A549 (cell line): ENCODE results near the gene ITIH3. TPM values are rescaled to one million over a fixed set of nuclear protein-coding genes. Genes with fewer than 3 reads are reported as not detected.

Experiments
- ATAC-seq, 2 experiments: fragments of 200-7000 bp in 1 of 2; fragments of >200 bp in 1 of 2; cut with Nextera tagmentation in 1 of 2; cut with Tn5 transposase in 1 of 2; 3 replicates each; pipeline versions ENCODE4 v1.8.0 to v1.9.1; 2018 to 2020; ENCODE audit warnings: mild to moderate bottlenecking in 1 of 2, moderate library complexity in 1 of 2
- CTCF ChIA-PET: fragments of 300-600 bp; sonication (Branson Sonifier 250); formaldehyde crosslinking; extraction: SDS; loops from one replicate; lab custom pipeline; 2021; ENCODE audit warnings: antibody characterized with exemption, inconsistent platforms; lab: Yijun Ruan, JAX
- POLR2A ChIA-PET: fragments of 350-600 bp; formaldehyde crosslinking; extraction: SDS; loops from one replicate; lab custom pipeline; 2021; ENCODE audit warnings: antibody characterized with exemption, inconsistent platforms; lab: Yijun Ruan, JAX
- DNase-seq, 2 experiments: peaks; one replicate each; pipeline versions ENCODE4 v3.0.0 to v3.0.0-alpha.2; 2011 to 2016; ENCODE audit warnings: low read depth in 1 of 2, low spot score in 1 of 2
- FAIRE-seq: peaks from 2 replicates; lab custom pipeline; 2011; peaks lifted over from hg19 to GRCh38; lab: Jason Lieb, UNC
- H3K27ac ChIP-seq, 2 experiments: fragments of >200 bp; sonication (Bioruptor Twin); formaldehyde crosslinking; 3 replicates each; pipeline ENCODE4 v1.5.1; 2016 to 2017
- H3K4me1 ChIP-seq: fragments of >200 bp; sonication (Bioruptor Twin); formaldehyde crosslinking; 3 replicates; pipeline ENCODE4 v1.6.1; 2016
- H3K4me2 ChIP-seq: fragments of >200 bp; sonication (Bioruptor Twin); formaldehyde crosslinking; 3 replicates; pipeline ENCODE4 v1.6.1; 2016
- H3K4me3 ChIP-seq: fragments of >200 bp; sonication (Bioruptor Twin); formaldehyde crosslinking; 3 replicates; pipeline ENCODE4 v1.5.1; 2016
- H3K9me3 ChIP-seq: fragments of >200 bp; sonication (Bioruptor Twin); formaldehyde crosslinking; 3 replicates; pipeline ENCODE4 v1.6.1; 2016
- ATOH8 ChIP-seq: fragments of 250-450 bp; sonication (Bioruptor Pico); IDR thresholded peaks from 2 replicates; pipeline ENCODE4 v1.5.0; 2020; ENCODE audit warnings: low read depth, mild to moderate bottlenecking, moderate library complexity
- BCL3 ChIP-seq: fragments of >200 bp; sonication (Bioruptor Twin); formaldehyde crosslinking; IDR thresholded peaks from 3 replicates; pipeline ENCODE4 v1.6.1; 2016
- CBX2 ChIP-seq: fragments of 200-600 bp; sonication (generic); IDR thresholded peaks from 2 replicates; pipeline ENCODE4 v1.6.1; 2016; ENCODE audit warnings: low read depth, mild to moderate bottlenecking, borderline replicate concordance
- CEBPB ChIP-seq, 2 experiments: fragments of >200 bp in 1 of 2; sonication (Bioruptor Twin) in 1 of 2; formaldehyde crosslinking in 1 of 2; IDR thresholded peaks; 2 replicates each; pipeline ENCODE4 v1.6.1; 2012 to 2016
- CHD2 ChIP-seq: fragments of 150-350 bp; IDR thresholded peaks from 2 replicates; pipeline ENCODE4 v1.6.1; 2014; ENCODE audit warnings: low read length; ENCODE audit not compliant: partially characterized antibody
- CHD4 ChIP-seq: fragments of 200-600 bp; sonication (generic); IDR thresholded peaks from 2 replicates; pipeline ENCODE4 v1.6.1; 2016; ENCODE audit warnings: antibody characterized with exemption, mild to moderate bottlenecking, borderline replicate concordance
- E2F6 ChIP-seq: IDR thresholded peaks from 2 replicates; pipeline ENCODE4 v1.6.1; 2012; ENCODE audit warnings: low read depth, borderline replicate concordance
- EHF ChIP-seq: fragments of 250-450 bp; sonication (Bioruptor Pico); IDR thresholded peaks from 2 replicates; pipeline ENCODE4 v1.5.0; 2020; ENCODE audit warnings: mild to moderate bottlenecking
- EHMT2 ChIP-seq: fragments of 200-600 bp; sonication (generic); IDR thresholded peaks from 2 replicates; pipeline ENCODE4 v1.6.1; 2016; ENCODE audit warnings: antibody characterized with exemption, low read depth, mild to moderate bottlenecking, moderate library complexity
- ESRRA ChIP-seq: fragments of 150-350 bp; IDR thresholded peaks from 2 replicates; pipeline ENCODE4 v1.6.1; 2014; ENCODE audit warnings: mild to moderate bottlenecking, low read length, borderline replicate concordance
- FOSB ChIP-seq: fragments of 250-450 bp; sonication (Bioruptor Pico); IDR thresholded peaks from 2 replicates; pipeline ENCODE4 v1.5.0; 2020; ENCODE audit warnings: mild to moderate bottlenecking, moderate library complexity
- HDAC2 ChIP-seq: fragments of 200-600 bp; sonication (generic); IDR thresholded peaks from 2 replicates; pipeline ENCODE4 v1.6.1; 2016
- HOXA7 ChIP-seq: fragments of 250-450 bp; sonication (Bioruptor Pico); IDR thresholded peaks from 2 replicates; pipeline ENCODE4 v1.5.0; 2020; ENCODE audit warnings: mild to moderate bottlenecking, moderate library complexity
- HOXB13 ChIP-seq: fragments of 250-450 bp; sonication (Bioruptor Pico); IDR thresholded peaks from 2 replicates; pipeline ENCODE4 v1.5.0; 2020; ENCODE audit warnings: low read depth, mild to moderate bottlenecking, moderate library complexity
- HOXB5 ChIP-seq: fragments of 250-450 bp; sonication (Bioruptor Pico); IDR thresholded peaks from 2 replicates; pipeline ENCODE4 v1.5.0; 2020; ENCODE audit warnings: mild to moderate bottlenecking, moderate library complexity
- JUNB ChIP-seq: fragments of >200 bp; sonication (Bioruptor Twin); formaldehyde crosslinking; IDR thresholded peaks from 2 replicates; pipeline ENCODE4 v1.6.1; 2016
- KDM5A ChIP-seq: fragments of 200-600 bp; sonication (generic); IDR thresholded peaks from 2 replicates; pipeline ENCODE4 v1.6.1; 2016; ENCODE audit warnings: antibody characterized with exemption, mild to moderate bottlenecking
- MYC ChIP-seq: IDR thresholded peaks from 2 replicates; pipeline ENCODE4 v1.6.1; 2012; ENCODE audit warnings: mild to moderate bottlenecking, inconsistent platforms, low read length, improper control_type of control experiment, borderline replicate concordance
- PBX3 ChIP-seq: IDR thresholded peaks from 2 replicates; pipeline ENCODE4 v1.6.1; 2012
- PHF8 ChIP-seq: fragments of 200-600 bp; sonication (generic); IDR thresholded peaks from 2 replicates; pipeline ENCODE4 v1.6.1; 2016; ENCODE audit warnings: low read depth, mild to moderate bottlenecking, antibody characterized with exemption, moderate library complexity, borderline replicate concordance
- POLR2AphosphoS2 ChIP-seq: conservative IDR thresholded peaks from 2 replicates; pipeline ENCODE4 v1.6.1; 2012; ENCODE audit warnings: low read length, improper control_type of control experiment, inconsistent platforms
- RCOR1 ChIP-seq: fragments of 150-350 bp; IDR thresholded peaks from 2 replicates; pipeline ENCODE4 v1.6.1; 2014; ENCODE audit warnings: antibody characterized with exemption, low read length, low read depth
- RFX5 ChIP-seq: fragments of 450-650 bp; IDR thresholded peaks from 2 replicates; pipeline ENCODE4 v1.7.1; 2014; ENCODE audit warnings: antibody characterized with exemption, mild to moderate bottlenecking, moderate library complexity
- SMC3 ChIP-seq: fragments of >200 bp; sonication (Bioruptor Twin); formaldehyde crosslinking; IDR thresholded peaks from 3 replicates; pipeline ENCODE4 v1.6.1; 2018; ENCODE audit warnings: inconsistent platforms
- TFCP2L1 ChIP-seq: fragments of 250-450 bp; sonication (Bioruptor Pico); IDR thresholded peaks from 2 replicates; pipeline ENCODE4 v1.5.0; 2021; ENCODE audit warnings: mild to moderate bottlenecking
- TP53 ChIP-seq: fragments of 250-450 bp; sonication (Bioruptor Pico); IDR thresholded peaks from 2 replicates; pipeline ENCODE4 v1.5.0; 2021; ENCODE audit warnings: mild to moderate bottlenecking, moderate library complexity
- ZC3H11A ChIP-seq: fragments of 450-650 bp; IDR thresholded peaks from 2 replicates; pipeline ENCODE4 v1.6.1; 2014; ENCODE audit warnings: antibody characterized with exemption, mild to moderate bottlenecking
- ZFP36 ChIP-seq: fragments of 450-650 bp; IDR thresholded peaks from 2 replicates; pipeline ENCODE4 v1.6.1; 2014; ENCODE audit warnings: borderline replicate concordance; ENCODE audit not compliant: partially characterized antibody
- ZNF302 ChIP-seq: fragments of 250-450 bp; sonication (Bioruptor Pico); IDR thresholded peaks from 2 replicates; pipeline ENCODE4 v1.9.0; 2021; ENCODE audit warnings: inconsistent platforms, mild to moderate bottlenecking, moderate library complexity
- WGBS: methylation state at CpG from one replicate; pipeline ENCODE4 v1.1.6; 2017; ENCODE audit errors: missing lambda C conversion rate; 5-methylcytosine and 5-hydroxymethylcytosine counted together
- polyA plus RNA-seq, 4 experiments: library from polyadenylated mRNA; depleted of rRNA in 3 of 4; stranded (reverse); fragments of >200 nt; fragmentation: RNase III in 1 of 4; extraction: RNeasy Plus Mini Kit Qiagen cat#74134 plus additional on column Dnase treatment in 1 of 4; gene quantifications; 2 replicates in 3 of 4; 3 replicates in 1 of 4; pipeline ENCODE4 v1.2.3, GENCODE V29; 2011 to 2017

ITIH3 gene
- polyA plus RNA-seq, 2 of the 4 experiments (the other 2 are of a cell fraction), result 0.09 TPM; not detected in 1

DNA sequence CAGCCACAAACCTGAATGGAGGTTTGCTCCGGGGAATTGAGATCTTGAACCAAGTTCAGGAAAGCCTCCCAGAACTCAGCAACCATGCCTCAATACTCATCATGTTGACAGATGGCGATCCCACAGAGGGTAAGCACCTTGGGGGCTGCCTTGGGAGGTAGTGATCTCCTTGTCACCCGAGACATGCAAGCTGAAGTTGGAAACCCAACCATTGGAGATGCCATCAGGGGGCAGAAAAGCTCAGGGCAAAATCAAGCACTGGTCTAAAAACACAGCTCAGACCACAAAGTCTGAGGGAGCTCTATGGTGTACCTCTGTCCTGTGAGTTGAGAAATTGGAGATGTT, 11.4 kb upstream of the ITIH3 start:
- FAIRE-seq, result no peak
- CTCF ChIA-PET, result interaction anchor here (0.7 to 1.3 kb wide), 2 partner anchors 9 to 15 kb away, joined by 3 to 7 read pairs; no protein-coding TSS in a partner anchor

DNA sequence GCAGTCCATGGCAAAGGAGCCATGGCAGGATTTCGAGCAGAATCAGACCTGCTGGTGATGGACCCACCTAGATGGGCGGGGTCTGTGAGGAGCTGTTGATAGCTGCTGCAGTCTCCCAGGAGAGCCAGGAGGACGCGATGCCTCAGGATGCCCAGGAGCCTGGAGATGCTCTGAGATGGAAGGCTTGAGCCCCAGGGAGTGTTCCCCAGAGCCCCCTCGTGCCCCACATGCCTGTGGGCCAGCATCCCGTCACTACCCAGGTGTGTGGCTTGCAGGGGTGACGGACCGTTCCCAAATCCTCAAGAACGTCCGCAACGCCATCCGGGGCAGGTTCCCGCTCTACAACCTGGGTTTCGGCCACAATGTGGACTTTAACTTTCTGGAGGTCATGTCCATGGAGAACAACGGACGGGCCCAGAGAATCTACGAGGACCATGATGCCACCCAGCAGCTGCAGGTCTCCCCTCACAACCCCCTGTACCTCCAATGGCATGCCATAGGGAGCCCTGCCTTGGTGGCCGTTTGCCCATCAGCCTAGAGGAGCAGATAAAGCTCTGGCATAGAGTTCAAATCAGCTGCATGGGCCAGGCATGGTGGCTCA, 10.5 kb upstream of the ITIH3 start:
- FAIRE-seq (no peak), DNase-seq (no peak), ATAC-seq (no peak)
- POLR2A ChIA-PET, result no interaction called here
- Histone ChIP-seq H3K4me2 (no peak overlapping the region), H3K9me3 (no peaks in the 10 kb centered on the region), H3K27ac (no peak overlapping the region), H3K4me1 (no peaks in the 10 kb centered on the region), H3K4me3 (no peak overlapping the region)
- CTCF ChIA-PET, result interaction anchor here (0.7 kb wide), 1 partner anchor 16 kb away, joined by 3 read pairs; no protein-coding TSS in a partner anchor
- TF ChIP-seq PHF8 (no peak), ZC3H11A (no peak), SMC3 (no peak), HDAC2 (no peak), HOXB5 (CRISPR knock-in tag) (no peak), EHMT2 (no peak), ZNF302 (CRISPR knock-in tag) (no peak), BCL3 (no peak), RCOR1 (no peak), FOSB (CRISPR knock-in tag) (no peak), JUNB (no peak), ATOH8 (CRISPR knock-in tag) (no peak), ZFP36 (no peak), CBX2 (no peak), E2F6 (no peak), EHF (no peak), HOXB13 (CRISPR knock-in tag) (no peak), ESRRA (no peak), CHD2 (no peak)
- WGBS, result 27% methylated on average over 7 of the region's 18 CpGs

More for the DNA sequence above, 11.4 kb upstream of the ITIH3 start:
- no peak overlapping the region for H3K4me2 ChIP-seq
- no peaks in the 10 kb centered on the region for H3K4me1 ChIP-seq
- no peak overlapping the region for H3K4me3 ChIP-seq
- 83% methylated on average over 1 of the region's 3 CpGs for WGBS
- no peak; a peak in 1 of 6 replicates for ATAC-seq
- TF ChIP-seq CEBPB (IDR thresholded peaks at IDR 0.05), result no peak
- DNase-seq, result no peak
- no peak overlapping the region for H3K27ac ChIP-seq
- POLR2A ChIA-PET, result no interaction called here
- no peaks in the 10 kb centered on the region for H3K9me3 ChIP-seq

DNA sequence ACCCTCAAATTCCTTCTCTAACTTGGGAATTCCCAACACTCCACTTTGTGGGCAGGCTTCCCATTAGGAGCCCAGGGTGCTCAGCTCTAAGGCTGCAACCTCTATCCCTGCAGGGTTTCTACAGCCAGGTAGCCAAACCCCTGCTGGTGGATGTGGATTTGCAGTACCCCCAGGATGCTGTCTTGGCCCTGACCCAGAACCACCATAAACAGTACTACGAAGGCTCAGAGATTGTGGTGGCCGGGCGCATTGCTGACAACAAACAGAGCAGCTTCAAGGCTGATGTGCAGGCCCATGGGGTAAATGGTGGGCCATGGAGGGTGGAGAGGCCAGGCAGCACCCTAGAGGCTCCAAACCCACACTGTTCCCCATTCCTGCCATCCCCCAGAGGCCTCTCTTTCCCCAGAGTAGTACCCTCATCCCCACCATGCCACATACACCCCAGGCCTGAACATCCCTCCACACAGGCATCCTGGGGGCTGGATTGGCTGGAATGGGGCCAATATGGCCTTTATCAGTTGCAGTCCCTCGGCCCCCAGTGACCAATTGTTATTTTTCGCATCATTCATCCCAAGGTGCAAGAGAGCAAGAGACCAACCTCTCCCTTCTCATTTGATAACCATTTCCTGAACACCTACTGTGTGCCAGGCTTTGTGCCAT, 9.5 kb upstream of the ITIH3 start:
- Histone ChIP-seq H3K27ac (no peak overlapping the region), H3K4me1 (no peaks in the 10 kb centered on the region), H3K4me3 (no peak overlapping the region), H3K4me2 (no peak overlapping the region), H3K9me3 (no peaks in the 10 kb centered on the region)
- ATAC-seq, result no peak
- DNase-seq, result no peak
- ChIA-PET POLR2A (no interaction called here), CTCF (interaction anchor here (1.0 kb wide), 1 partner anchor 37 kb away, joined by 3 read pairs; no protein-coding TSS in a partner anchor)
- 57% methylated on average over 5 of the region's 5 CpGs for WGBS
- no peak for TF ChIP-seq PBX3
- no peak for TF ChIP-seq HOXA7
- TF ChIP-seq MYC, result no peak
- TF ChIP-seq CHD4, result no peak
- TF ChIP-seq RFX5, result no peak
- no peak for TF ChIP-seq TP53
- no peak for TF ChIP-seq JUNB
- TF ChIP-seq ZC3H11A, result no peak
- TF ChIP-seq TFCP2L1 (CRISPR knock-in tag), result no peak
- no peak for TF ChIP-seq KDM5A
- TF ChIP-seq PHF8, result no peak
- no peak for TF ChIP-seq RCOR1
- TF ChIP-seq POLR2AphosphoS2, result no peak
- TF ChIP-seq ATOH8 (CRISPR knock-in tag), result no peak
- no peak for FAIRE-seq
